Measurements from ENCODE around the gene TRAM2.

DNA sequence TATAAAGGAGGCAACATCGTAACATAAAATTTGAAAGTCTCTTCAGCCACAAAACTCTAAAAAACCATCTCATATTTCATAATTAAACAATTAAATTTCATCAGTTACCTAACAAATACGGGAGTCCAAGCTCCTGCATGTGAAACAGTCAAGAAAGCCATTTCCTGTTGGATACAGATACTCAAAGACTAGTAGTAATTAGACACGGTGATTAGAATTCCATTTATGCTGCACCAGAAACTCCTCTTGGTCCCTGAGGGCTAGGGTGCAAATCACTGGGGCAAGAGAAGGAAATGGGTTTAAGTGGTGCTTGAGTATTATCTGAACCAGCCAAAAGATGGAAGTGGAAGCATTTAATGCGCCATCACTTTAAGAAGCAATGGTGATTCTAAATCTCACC is 27.4 kb downstream of the TRAM2 start:
- TF ChIP-seq, protein P1, sequence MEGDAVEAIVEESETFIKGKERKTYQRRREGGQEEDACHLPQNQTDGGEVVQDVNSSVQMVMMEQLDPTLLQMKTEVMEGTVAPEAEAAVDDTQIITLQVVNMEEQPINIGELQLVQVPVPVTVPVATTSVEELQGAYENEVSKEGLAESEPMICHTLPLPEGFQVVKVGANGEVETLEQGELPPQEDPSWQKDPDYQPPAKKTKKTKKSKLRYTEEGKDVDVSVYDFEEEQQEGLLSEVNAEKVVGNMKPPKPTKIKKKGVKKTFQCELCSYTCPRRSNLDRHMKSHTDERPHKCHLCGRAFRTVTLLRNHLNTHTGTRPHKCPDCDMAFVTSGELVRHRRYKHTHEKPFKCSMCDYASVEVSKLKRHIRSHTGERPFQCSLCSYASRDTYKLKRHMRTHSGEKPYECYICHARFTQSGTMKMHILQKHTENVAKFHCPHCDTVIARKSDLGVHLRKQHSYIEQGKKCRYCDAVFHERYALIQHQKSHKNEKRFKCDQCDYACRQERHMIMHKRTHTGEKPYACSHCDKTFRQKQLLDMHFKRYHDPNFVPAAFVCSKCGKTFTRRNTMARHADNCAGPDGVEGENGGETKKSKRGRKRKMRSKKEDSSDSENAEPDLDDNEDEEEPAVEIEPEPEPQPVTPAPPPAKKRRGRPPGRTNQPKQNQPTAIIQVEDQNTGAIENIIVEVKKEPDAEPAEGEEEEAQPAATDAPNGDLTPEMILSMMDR (IDR thresholded peaks at IDR 0.05) = no peak
- TF ChIP-seq EP300 (IDR thresholded peaks at IDR 0.05) (no peak), POLR2A (IDR thresholded peaks at IDR 0.05) (no peak)

All from suprapubic skin (tissue), 3 donors.